ENCODE measurements around the gene PCNX2.

The PCNX2 gene

DNA sequence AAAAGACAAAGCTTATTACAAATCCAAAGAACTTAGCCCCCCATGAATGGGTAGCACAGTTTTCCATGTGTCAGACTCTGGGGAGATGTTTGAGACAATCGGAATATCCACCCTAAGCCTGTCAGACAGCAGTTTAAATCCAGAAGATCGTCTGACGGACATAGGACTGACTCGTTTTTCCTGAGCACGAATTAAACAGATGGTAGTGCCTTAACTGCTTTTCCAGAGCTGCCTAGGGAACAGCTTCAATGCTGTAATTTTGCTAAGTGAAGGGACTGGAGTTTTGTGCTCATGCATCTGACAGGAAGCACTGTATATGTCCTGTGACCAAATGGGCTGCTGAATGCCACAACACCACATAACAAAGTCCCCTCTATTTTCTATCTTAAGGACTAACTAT, 48.6 kb downstream of the PCNX2 start:
- H3K36me3 ChIP-seq (ENCODE audit: insufficient read depth, insufficient read length, low read length), result peaks cover 54% of the 10 kb centered on the region
- H3K9me3 ChIP-seq (ENCODE audit: insufficient read depth, low read length), result no peaks in the 10 kb centered on the region
- H3K4me3 ChIP-seq (ENCODE audit: insufficient read length, low read depth), result no peak overlapping the region
- H3K4me1 ChIP-seq (ENCODE audit: insufficient read depth, insufficient read length), result no peaks in the 10 kb centered on the region
- TF ChIP-seq ZNF274 (IDR thresholded peaks at IDR 0.05; ENCODE audit: low read depth, low read length), result no peak
- no peak for TF ChIP-seq SUZ12 (IDR thresholded peaks at IDR 0.05; ENCODE audit: extremely low read depth, insufficient read depth, insufficient read length)
- no peak for TF ChIP-seq YY1 (IDR thresholded peaks at IDR 0.05; ENCODE audit: insufficient read depth, insufficient read length)
- H3K27me3 ChIP-seq (ENCODE audit: insufficient read depth, insufficient read length), result no peaks in the 10 kb centered on the region
- no peak for DNase-seq (ENCODE audit: low read depth, low spot score)
- H3K9ac ChIP-seq (ENCODE audit: insufficient read length, low read depth), result no peak overlapping the region

DNA sequence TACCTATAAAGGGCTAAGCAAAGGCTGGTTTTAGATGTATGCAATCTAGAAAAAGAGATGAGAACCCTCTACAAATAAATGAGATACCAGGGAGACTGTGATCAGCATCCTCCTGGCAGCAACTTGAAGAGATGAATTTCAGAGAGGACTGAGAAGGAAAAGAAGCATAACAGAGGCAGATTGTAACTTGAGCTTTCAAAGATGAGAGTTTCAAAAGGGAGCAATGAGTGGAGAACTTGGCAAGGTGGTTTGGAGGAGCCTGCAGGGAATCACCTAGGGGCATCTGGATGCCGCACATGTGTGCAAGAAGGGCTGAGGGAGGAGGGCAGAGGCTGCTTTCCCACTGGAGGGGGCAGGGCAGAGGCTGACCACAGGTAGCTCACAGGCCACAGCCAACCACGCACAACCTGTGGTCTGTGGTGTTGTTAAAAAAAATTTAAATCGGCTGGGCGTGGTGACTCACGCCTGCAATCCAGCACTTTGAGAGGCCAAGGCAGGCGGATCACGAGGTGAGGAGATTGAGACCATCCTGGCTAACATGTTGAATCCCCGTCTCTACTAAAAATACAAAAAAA, 50.2 kb downstream of the PCNX2 start:
- DNase-seq (ENCODE audit: low read depth, low spot score), result no peak
- no peaks in the 10 kb centered on the region for H3K9me3 ChIP-seq (ENCODE audit: insufficient read depth, low read length)
- no peaks in the 10 kb centered on the region for H3K27me3 ChIP-seq (ENCODE audit: insufficient read depth, insufficient read length)
- no peak overlapping the region for H3K4me3 ChIP-seq (ENCODE audit: insufficient read length, low read depth)
- H3K4me1 ChIP-seq (ENCODE audit: insufficient read depth, insufficient read length), result no peaks in the 10 kb centered on the region
- TF ChIP-seq YY1 (IDR thresholded peaks at IDR 0.05; ENCODE audit: insufficient read depth, insufficient read length) (no peak), SUZ12 (IDR thresholded peaks at IDR 0.05; ENCODE audit: extremely low read depth, insufficient read depth, insufficient read length) (no peak), ZNF274 (IDR thresholded peaks at IDR 0.05; ENCODE audit: low read depth, low read length) (no peak)
- peaks cover 40% of the 10 kb centered on the region for H3K36me3 ChIP-seq (ENCODE audit: insufficient read depth, insufficient read length, low read length)
- no peak overlapping the region for H3K9ac ChIP-seq (ENCODE audit: insufficient read length, low read depth)

DNA sequence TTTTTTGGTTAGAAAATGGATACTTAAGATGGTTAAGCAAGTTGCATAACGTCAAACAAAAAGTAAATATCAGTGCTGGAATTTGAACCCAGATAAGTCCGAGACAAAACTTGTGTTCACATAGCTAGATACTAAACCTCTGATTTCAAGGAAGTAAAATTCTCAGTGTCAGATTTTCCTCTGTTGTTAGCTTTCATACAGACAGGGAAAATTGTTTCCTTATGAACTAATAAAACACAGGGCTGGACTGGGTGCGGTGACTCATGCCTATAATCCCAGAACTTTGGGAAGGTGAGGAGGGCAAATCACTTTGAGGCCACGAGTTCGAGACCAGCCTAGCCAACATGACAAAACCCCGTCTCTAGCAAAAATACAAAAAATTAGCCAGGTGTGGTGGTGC, 51.3 kb downstream of the PCNX2 start:
- no peaks in the 10 kb centered on the region for H3K4me1 ChIP-seq (ENCODE audit: insufficient read depth, insufficient read length)
- DNase-seq (ENCODE audit: low read depth, low spot score), result no peak
- H3K27me3 ChIP-seq (ENCODE audit: insufficient read depth, insufficient read length), result no peaks in the 10 kb centered on the region
- no peaks in the 10 kb centered on the region for H3K9me3 ChIP-seq (ENCODE audit: insufficient read depth, low read length)
- no peak overlapping the region for H3K4me3 ChIP-seq (ENCODE audit: insufficient read length, low read depth)
- no peak for TF ChIP-seq SUZ12 (IDR thresholded peaks at IDR 0.05; ENCODE audit: extremely low read depth, insufficient read depth, insufficient read length)
- no peak for TF ChIP-seq YY1 (IDR thresholded peaks at IDR 0.05; ENCODE audit: insufficient read depth, insufficient read length)
- no peak for TF ChIP-seq ZNF274 (IDR thresholded peaks at IDR 0.05; ENCODE audit: low read depth, low read length)
- peaks cover 29% of the 10 kb centered on the region for H3K36me3 ChIP-seq (ENCODE audit: insufficient read depth, insufficient read length, low read length)
- no peak overlapping the region for H3K9ac ChIP-seq (ENCODE audit: insufficient read length, low read depth)

DNA sequence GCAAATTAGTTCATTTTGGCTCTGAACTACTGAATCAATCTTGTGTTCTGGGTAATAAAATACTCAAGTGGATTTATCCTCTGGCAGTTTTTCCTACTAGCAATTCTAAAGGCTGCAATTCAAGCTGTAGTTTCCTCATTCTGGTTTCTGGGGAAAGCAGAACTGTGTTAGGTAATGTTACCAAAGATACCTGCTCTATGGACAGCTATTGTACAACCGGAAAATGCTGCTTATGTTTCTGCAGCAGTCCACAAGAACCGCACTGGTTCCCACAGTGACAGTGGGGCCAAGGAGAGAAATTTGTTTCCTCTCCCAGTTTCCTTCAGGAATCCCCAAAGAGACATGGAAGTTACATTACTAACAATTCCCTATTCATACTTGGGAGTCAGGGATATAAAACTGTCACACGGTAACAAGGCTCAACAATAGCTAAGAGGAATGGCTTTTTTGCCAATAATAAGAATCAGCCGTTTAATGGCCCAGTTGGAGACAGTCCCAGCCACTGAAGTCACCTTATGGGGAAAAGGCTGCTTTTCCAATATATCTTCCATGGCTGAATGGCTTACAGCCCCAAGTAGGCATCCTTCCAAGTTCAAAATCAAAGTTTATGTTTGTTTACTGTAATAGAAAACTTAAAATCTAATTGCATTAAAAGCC, 52.6 kb downstream of the PCNX2 start:
- Histone ChIP-seq H3K9ac (ENCODE audit: insufficient read length, low read depth) (no peak overlapping the region), H3K4me3 (ENCODE audit: insufficient read length, low read depth) (no peak overlapping the region), H3K36me3 (ENCODE audit: insufficient read depth, insufficient read length, low read length) (peaks cover 17% of the 10 kb centered on the region), H3K4me1 (ENCODE audit: insufficient read depth, insufficient read length) (no peaks in the 10 kb centered on the region), H3K9me3 (ENCODE audit: insufficient read depth, low read length) (no peaks in the 10 kb centered on the region), H3K27me3 (ENCODE audit: insufficient read depth, insufficient read length) (no peaks in the 10 kb centered on the region)
- no peak for TF ChIP-seq ZNF274 (IDR thresholded peaks at IDR 0.05; ENCODE audit: low read depth, low read length)
- no peak for TF ChIP-seq YY1 (IDR thresholded peaks at IDR 0.05; ENCODE audit: insufficient read depth, insufficient read length)
- TF ChIP-seq SUZ12 (IDR thresholded peaks at IDR 0.05; ENCODE audit: extremely low read depth, insufficient read depth, insufficient read length), result no peak
- no peak for DNase-seq (ENCODE audit: low read depth, low spot score)

DNA sequence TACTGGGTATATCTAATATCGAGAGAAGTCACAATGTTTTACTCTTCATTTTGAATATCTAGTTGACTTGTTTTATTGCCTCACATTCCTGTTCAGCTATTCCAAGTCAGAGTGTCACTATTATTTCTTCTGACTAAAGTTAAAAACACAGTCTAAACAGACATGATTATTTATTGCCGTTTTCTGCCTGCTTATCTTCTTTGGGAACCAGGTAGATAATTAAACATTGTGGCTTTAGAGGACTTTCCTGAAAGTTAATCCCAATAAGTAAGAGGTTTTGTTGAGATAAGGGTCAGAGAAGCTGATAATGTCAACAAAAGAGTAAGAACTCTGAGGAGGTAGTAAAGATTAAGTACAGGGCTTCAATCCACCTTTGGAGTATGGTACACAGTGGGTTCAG, 53.8 kb downstream of the PCNX2 start:
- Histone ChIP-seq H3K36me3 (ENCODE audit: insufficient read depth, insufficient read length, low read length) (peaks cover 14% of the 10 kb centered on the region), H3K9me3 (ENCODE audit: insufficient read depth, low read length) (no peaks in the 10 kb centered on the region), H3K27me3 (ENCODE audit: insufficient read depth, insufficient read length) (no peaks in the 10 kb centered on the region), H3K9ac (ENCODE audit: insufficient read length, low read depth) (no peak overlapping the region), H3K4me3 (ENCODE audit: insufficient read length, low read depth) (no peak overlapping the region), H3K4me1 (ENCODE audit: insufficient read depth, insufficient read length) (no peaks in the 10 kb centered on the region)
- no peak for TF ChIP-seq YY1 (IDR thresholded peaks at IDR 0.05; ENCODE audit: insufficient read depth, insufficient read length)
- no peak for TF ChIP-seq ZNF274 (IDR thresholded peaks at IDR 0.05; ENCODE audit: low read depth, low read length)
- TF ChIP-seq SUZ12 (IDR thresholded peaks at IDR 0.05; ENCODE audit: extremely low read depth, insufficient read depth, insufficient read length), result no peak
- DNase-seq (ENCODE audit: low read depth, low spot score), result no peak

DNA sequence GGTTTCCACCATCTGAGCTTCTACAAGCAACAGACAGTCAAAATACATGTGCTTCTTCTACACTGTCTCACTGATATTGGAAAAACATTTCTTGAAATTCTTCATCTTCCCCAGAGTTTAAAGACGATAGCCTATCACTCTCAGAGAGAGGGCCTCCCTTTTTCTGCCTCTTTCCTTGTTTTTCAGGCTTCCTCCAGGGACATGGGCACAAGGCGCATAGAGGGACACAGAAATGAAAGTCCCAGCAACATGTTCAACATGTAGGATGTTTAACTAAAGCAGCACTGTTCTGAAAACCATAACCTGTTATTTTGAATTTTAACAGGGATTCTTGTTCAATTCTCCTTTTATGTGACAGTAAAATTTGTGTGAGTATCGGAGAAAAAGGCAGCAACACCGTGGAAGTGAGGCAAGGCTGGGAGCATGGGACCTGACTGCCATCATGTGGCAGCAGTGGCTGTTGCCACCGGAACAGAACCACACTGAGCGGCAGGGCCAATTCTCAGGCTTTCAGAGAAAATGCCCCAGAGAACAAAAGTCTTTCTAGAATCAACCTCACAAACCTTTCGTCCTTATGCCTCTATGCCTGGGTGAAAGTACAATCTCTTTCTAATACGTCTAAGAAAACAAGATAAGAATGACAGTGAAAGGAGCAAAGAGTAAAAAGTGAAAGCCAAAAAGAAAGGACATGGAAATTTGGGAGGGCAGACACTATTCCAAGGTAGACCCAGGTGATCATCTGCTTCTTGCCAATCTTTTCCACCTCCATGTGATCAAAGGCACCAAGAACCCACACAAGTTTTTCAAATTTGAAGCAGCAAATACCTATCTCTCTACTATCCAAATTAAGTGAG, 54.5 kb downstream of the PCNX2 start:
- DNase-seq (ENCODE audit: low read depth, low spot score), result no peak
- H3K36me3 ChIP-seq (ENCODE audit: insufficient read depth, insufficient read length, low read length), result peaks cover 16% of the 10 kb centered on the region
- no peak overlapping the region for H3K4me3 ChIP-seq (ENCODE audit: insufficient read length, low read depth)
- no peaks in the 10 kb centered on the region for H3K9me3 ChIP-seq (ENCODE audit: insufficient read depth, low read length)
- no peaks in the 10 kb centered on the region for H3K4me1 ChIP-seq (ENCODE audit: insufficient read depth, insufficient read length)
- TF ChIP-seq YY1 (IDR thresholded peaks at IDR 0.05; ENCODE audit: insufficient read depth, insufficient read length) (no peak), SUZ12 (IDR thresholded peaks at IDR 0.05; ENCODE audit: extremely low read depth, insufficient read depth, insufficient read length) (no peak), ZNF274 (IDR thresholded peaks at IDR 0.05; ENCODE audit: low read depth, low read length) (no peak)
- H3K9ac ChIP-seq (ENCODE audit: insufficient read length, low read depth), result no peak overlapping the region
- no peaks in the 10 kb centered on the region for H3K27me3 ChIP-seq (ENCODE audit: insufficient read depth, insufficient read length)

DNA sequence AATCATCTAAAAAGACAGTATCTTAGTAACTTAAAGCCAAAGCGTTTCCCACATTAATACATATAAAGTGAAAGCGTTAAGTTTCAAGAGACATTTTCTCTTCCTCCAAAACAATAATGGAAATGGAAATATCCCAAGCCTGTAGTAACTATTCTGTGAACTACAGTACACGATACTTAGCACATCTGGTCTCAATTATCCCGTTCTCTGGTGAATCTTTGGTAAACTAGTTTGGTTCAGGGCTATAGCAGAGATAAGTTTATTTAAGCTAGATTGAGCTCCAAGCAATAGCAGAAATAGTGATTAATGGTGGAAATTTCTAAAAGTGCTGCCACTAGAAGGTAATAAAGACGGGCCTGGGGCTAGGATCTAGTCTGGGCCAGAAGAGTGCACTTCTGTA, 55.2 kb downstream of the PCNX2 start:
- H3K9me3 ChIP-seq (ENCODE audit: insufficient read depth, low read length), result no peaks in the 10 kb centered on the region
- no peaks in the 10 kb centered on the region for H3K27me3 ChIP-seq (ENCODE audit: insufficient read depth, insufficient read length)
- DNase-seq (ENCODE audit: low read depth, low spot score), result no peak
- H3K9ac ChIP-seq (ENCODE audit: insufficient read length, low read depth), result no peak overlapping the region
- H3K4me3 ChIP-seq (ENCODE audit: insufficient read length, low read depth), result no peak overlapping the region
- TF ChIP-seq YY1 (IDR thresholded peaks at IDR 0.05; ENCODE audit: insufficient read depth, insufficient read length) (no peak), ZNF274 (IDR thresholded peaks at IDR 0.05; ENCODE audit: low read depth, low read length) (no peak), SUZ12 (IDR thresholded peaks at IDR 0.05; ENCODE audit: extremely low read depth, insufficient read depth, insufficient read length) (no peak)
- peaks cover 17% of the 10 kb centered on the region for H3K36me3 ChIP-seq (ENCODE audit: insufficient read depth, insufficient read length, low read length)
- H3K4me1 ChIP-seq (ENCODE audit: insufficient read depth, insufficient read length), result no peaks in the 10 kb centered on the region
